Fibroblast of lung (primary cell): ENCODE measurements around the gene PLXNB1. TPM values are rescaled to one million over a fixed set of nuclear protein-coding genes. Genes with fewer than 3 reads are reported as not detected.

ENCODE experiments used
- DNase-seq, 2 donors: peaks; one replicate each; pipeline versions ENCODE4 v3.0.0 to v3.0.0-alpha.2; 2010; ENCODE audit warnings: low read depth in 2 of 2
- H2AFZ ChIP-seq: 2 replicates; pipeline ENCODE4 v1.5.1; 2012; ENCODE audit warnings: low read length, control low read depth, inconsistent platforms
- H3K27ac ChIP-seq: 2 replicates; pipeline ENCODE4 v1.5.1; 2011; ENCODE audit warnings: low read length, control low read depth; ENCODE audit not compliant: insufficient read depth
- H3K27me3 ChIP-seq: 2 replicates; pipeline ENCODE4 v1.5.1; 2011; ENCODE audit warnings: mild to moderate bottlenecking, low read length; ENCODE audit not compliant: control insufficient read depth, insufficient read depth
- H3K36me3 ChIP-seq: 2 replicates; pipeline ENCODE4 v1.5.1; 2011; ENCODE audit warnings: low read length; ENCODE audit not compliant: control insufficient read depth, insufficient read depth
- H3K4me1 ChIP-seq: 2 replicates; pipeline ENCODE4 v1.5.1; 2011; ENCODE audit warnings: low read length; ENCODE audit not compliant: control insufficient read depth, insufficient read depth; ENCODE audit errors: extremely low read depth
- H3K4me2 ChIP-seq: 2 replicates; pipeline ENCODE4 v1.5.1; 2011; ENCODE audit warnings: low read length, control low read depth; ENCODE audit not compliant: insufficient read depth; ENCODE audit errors: extremely low read depth
- H3K4me3 ChIP-seq, 4 experiments: fragments of 200-600 bp in 1 of 4; sonication (generic) in 1 of 4; replicated peaks in 1 of 4; 2 replicates each; pipeline ENCODE4 v1.5.1; 2011 to 2016; ENCODE audit warnings: low read length in 4 of 4, low read depth in 3 of 4, mild to moderate bottlenecking in 3 of 4, control low read depth in 2 of 4, inconsistent platforms in 1 of 4, mixed read lengths in 1 of 4; ENCODE audit not compliant: insufficient read depth in 1 of 4; ENCODE audit errors: control extremely low read depth in 1 of 4
- H3K79me2 ChIP-seq: 2 replicates; pipeline ENCODE4 v1.5.1; 2012; ENCODE audit warnings: mild to moderate bottlenecking, low read length, inconsistent platforms; ENCODE audit not compliant: control insufficient read depth, insufficient read depth
- H3K9ac ChIP-seq: 2 replicates; pipeline ENCODE4 v1.5.1; 2011; ENCODE audit warnings: mild to moderate bottlenecking, low read length, control low read depth; ENCODE audit not compliant: insufficient read depth
- H3K9me3 ChIP-seq: 2 replicates; pipeline ENCODE4 v1.5.1; 2012; ENCODE audit warnings: low read depth, low read length; ENCODE audit not compliant: control insufficient read depth, insufficient read depth
- H4K20me1 ChIP-seq: 2 replicates; pipeline ENCODE4 v1.5.1; 2011; ENCODE audit warnings: low read length; ENCODE audit not compliant: control insufficient read depth, insufficient read depth; ENCODE audit errors: extremely low read depth
- CTCF ChIP-seq, 2 donors: IDR thresholded peaks in 1 of 2; conservative IDR thresholded peaks in 1 of 2; 1 replicate in 1 of 2; 2 replicates in 1 of 2; pipeline ENCODE4 v1.5.1; 2011 to 2012; ENCODE audit warnings: low read length in 2 of 2, control low read depth in 1 of 2, inconsistent platforms in 1 of 2, low read depth in 1 of 2, mild to moderate bottlenecking in 1 of 2
- EZH2 ChIP-seq: IDR thresholded peaks from 2 replicates; pipeline ENCODE4 v1.5.1; 2012; ENCODE audit warnings: low read length, control low read depth, mild to moderate bottlenecking; ENCODE audit errors: missing control alignments
- polyA plus RNA-seq, 2 donors: library from polyadenylated mRNA; depleted of rRNA in 1 of 2; stranded (reverse) in 1 of 2; unstranded in 1 of 2; fragments of >200 nt; gene quantifications; 2 replicates each; pipeline ENCODE4 v1.2.1, GENCODE V29; 2011 to 2012; ENCODE audit warnings: missing spikeins in 1 of 2
- total RNA-seq: library from RNA; depleted of rRNA; stranded (reverse); fragments of >200 nt; gene quantifications from 2 replicates; pipeline ENCODE4 v1.2.1, GENCODE V29; 2014

The PLXNB1 gene
- total and polyA plus RNA-seq, 2 donors (not counting 1 experiment from before 2014, with no cell fraction given), result 12.8 to 44.6 TPM

- H3K36me3 ChIP-seq, result peaks cover 7% of the 10 kb centered on the region
- no peaks in the 10 kb centered on the region for H3K27me3 ChIP-seq
- H3K9me3 ChIP-seq, result no peaks in the 10 kb centered on the region
- TF ChIP-seq CTCF (conservative IDR thresholded peaks at IDR 0.05 in 1 of 2, IDR thresholded peaks at IDR 0.05 in 1 of 2; ENCODE audit: low read depth in 1 of 2, low read length in 2 of 2) (no peak), EZH2 (no peak)
- H3K4me1 ChIP-seq, result peaks cover 6% of the 10 kb centered on the region
- peak within 1 kb of the TSS; percentile 71 to 95 (median 80) for H3K4me3 ChIP-seq
- peak within 1 kb of the TSS; percentile 77 for H3K4me2 ChIP-seq
- H4K20me1 ChIP-seq, result peaks cover 2% of the 10 kb centered on the region
- peak within 1 kb of the TSS; percentile 92 for H2AFZ ChIP-seq
- peak within 1 kb of the TSS; percentile 89 for H3K9ac ChIP-seq
- DNase-seq, result peak; percentile 94
- peak within 1 kb of the TSS; percentile 91 for H3K27ac ChIP-seq
- peaks cover 28% of the 10 kb centered on the region for H3K79me2 ChIP-seq
These were observed 10.1 kb upstream of the PLXNB1 start, which contains the start of the genes CCDC51 and TMA7 for GRCh38 chr3:48439820-48440589. Gene CCDC51, minus strand, starts transcription at chr3:48440119. Its CDS starts 4,991 bp downstream, at chr3:48435128. Gene TMA7, plus strand, starts transcription at chr3:48440257. Its CDS starts 40 bp downstream, at chr3:48440297.

- no peak for TF ChIP-seq EZH2
- TF ChIP-seq CTCF (conservative IDR thresholded peaks at IDR 0.05 in 1 of 2, IDR thresholded peaks at IDR 0.05 in 1 of 2; ENCODE audit: low read depth in 1 of 2, low read length in 2 of 2), result no peak
- Histone ChIP-seq H3K79me2 (peaks cover 25% of the 10 kb centered on the region), H3K4me3 (no peak overlapping the region), H3K4me2 (no peak overlapping the region), H3K27me3 (no peaks in the 10 kb centered on the region), H3K27ac (no peak overlapping the region), H3K4me1 (peaks cover 16% of the 10 kb centered on the region), H3K9ac (no peak overlapping the region), H2AFZ (no peak overlapping the region), H3K9me3 (no peaks in the 10 kb centered on the region), H3K36me3 (peaks cover 6% of the 10 kb centered on the region), H4K20me1 (peaks cover 2% of the 10 kb centered on the region)
- no peak for DNase-seq
These were observed 7.9 kb upstream of the PLXNB1 start for GRCh38 chr3:48437812-48438211.

GRCh38 chr3:48436855-48437254 lies 7.0 kb upstream of the PLXNB1 start:
- Histone ChIP-seq H3K79me2 (peaks cover 19% of the 10 kb centered on the region), H3K9ac (no peak overlapping the region)
- DNase-seq, result no peak

More at GRCh38 chr3:48436855-48437254, 7.0 kb upstream of the PLXNB1 start:
- H2AFZ ChIP-seq, result no peak overlapping the region
- no peak for TF ChIP-seq EZH2
- no peak for TF ChIP-seq CTCF (conservative IDR thresholded peaks at IDR 0.05 in 1 of 2, IDR thresholded peaks at IDR 0.05 in 1 of 2; ENCODE audit: low read depth in 1 of 2, low read length in 2 of 2)
- H3K4me1 ChIP-seq, result peaks cover 16% of the 10 kb centered on the region
- no peaks in the 10 kb centered on the region for H3K9me3 ChIP-seq
- H3K4me3 ChIP-seq, result no peak overlapping the region
- no peak overlapping the region for H3K27ac ChIP-seq
- H3K36me3 ChIP-seq, result peaks cover 8% of the 10 kb centered on the region
- peaks cover 2% of the 10 kb centered on the region for H4K20me1 ChIP-seq
- H3K27me3 ChIP-seq, result no peaks in the 10 kb centered on the region
- no peak overlapping the region for H3K4me2 ChIP-seq
